GM18868 (cell line): Measurements from ENCODE around the gene CHTOP.
"Not testable (repeated sequence)": the region's sequence is repeated elsewhere in the genome, so short reads cannot be mapped to it uniquely, and the experiment has no call there.

Experiments used
- ATAC-seq: cut with Tn5 transposase; IDR thresholded peaks from one replicate; pipeline ENCODE4 v1.9.1; 2021; ENCODE audit warnings: mild to moderate bottlenecking, moderate library complexity; ENCODE audit not compliant: unreplicated experiment

CHTOP gene

DNA sequence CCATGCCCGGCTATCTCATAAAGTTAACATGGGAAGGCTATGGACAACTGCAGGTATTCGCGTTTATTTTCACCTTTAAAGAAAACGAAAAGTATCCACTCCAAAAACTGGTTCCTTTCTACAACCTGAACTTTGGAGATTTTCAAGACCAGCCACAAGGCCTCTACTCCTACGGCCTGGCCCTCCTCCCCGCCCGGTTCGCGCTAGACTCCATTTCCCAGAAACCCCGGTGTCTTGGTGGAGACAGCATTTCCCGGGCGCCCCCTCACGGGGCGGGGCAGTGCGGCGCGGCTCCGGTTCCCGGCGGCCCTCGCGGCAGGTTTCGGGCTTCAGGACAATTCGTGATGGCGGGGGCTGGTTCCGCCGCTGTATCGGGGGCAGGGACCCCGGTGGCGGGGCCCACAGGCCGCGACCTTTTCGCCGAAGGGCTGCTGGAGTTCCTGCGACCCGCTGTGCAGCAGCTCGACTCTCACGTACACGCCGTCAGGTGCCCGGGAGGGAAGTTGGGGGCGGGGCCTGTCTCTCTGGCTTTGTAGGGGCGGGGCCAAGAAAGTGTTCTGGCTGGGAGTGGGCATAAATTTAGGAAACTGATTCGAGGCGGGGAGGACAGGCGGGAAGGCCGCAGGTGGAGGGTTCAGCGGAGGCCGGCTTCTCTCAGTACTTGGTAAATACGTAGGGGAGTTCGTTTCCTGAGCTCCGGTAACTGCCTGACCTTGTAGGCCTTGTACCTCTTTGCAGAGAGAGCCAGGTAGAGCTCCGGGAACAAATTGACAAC lies 24.7 kb downstream of the CHTOP start, which contains the start of gene SNAPIN:
Gene SNAPIN, plus strand, starts transcription at position 304 of the 775 bp plus-strand sequence. Its CDS starts 41 bp downstream, at position 345.
- peak; percentile 94 for ATAC-seq

DNA sequence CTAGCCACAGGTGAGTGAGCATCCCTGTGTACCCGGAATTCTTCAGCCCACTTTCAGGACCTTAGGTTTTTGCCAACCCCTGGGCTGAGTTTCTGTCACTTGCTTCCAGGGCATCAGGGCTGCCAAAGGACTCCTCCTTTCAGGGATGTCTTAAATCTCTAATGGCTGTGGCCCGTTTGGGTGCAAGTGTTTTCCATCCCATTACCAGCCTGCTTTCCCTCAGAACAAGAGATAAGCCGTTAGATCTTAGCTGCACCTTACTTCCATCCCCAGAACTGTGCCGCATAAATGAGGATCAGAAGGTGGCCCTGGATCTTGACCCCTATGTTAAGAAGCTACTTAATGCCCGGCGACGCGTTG lies 25.3 kb downstream of the CHTOP start:
- ATAC-seq = no peak

DNA sequence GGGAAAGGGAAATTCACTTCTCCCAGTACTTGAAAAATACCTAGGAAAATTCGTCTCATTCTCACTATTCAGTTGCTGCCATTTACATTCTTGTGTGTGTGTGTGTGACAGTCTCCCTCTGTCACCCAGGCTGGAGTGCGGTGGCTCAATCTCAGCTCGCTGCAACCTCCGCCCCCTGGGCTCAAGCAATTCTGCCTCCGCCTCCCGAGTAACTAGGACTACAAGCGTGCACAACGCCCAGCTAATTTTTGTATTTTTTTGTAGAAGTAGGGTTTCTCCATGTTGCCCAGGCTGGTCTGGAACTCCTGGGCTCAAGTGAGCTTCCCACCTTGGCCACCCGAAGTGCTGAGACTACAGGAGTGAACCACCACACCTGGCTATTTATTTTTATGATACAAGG lies 25.8 kb downstream of the CHTOP start:
- no peak for ATAC-seq

DNA sequence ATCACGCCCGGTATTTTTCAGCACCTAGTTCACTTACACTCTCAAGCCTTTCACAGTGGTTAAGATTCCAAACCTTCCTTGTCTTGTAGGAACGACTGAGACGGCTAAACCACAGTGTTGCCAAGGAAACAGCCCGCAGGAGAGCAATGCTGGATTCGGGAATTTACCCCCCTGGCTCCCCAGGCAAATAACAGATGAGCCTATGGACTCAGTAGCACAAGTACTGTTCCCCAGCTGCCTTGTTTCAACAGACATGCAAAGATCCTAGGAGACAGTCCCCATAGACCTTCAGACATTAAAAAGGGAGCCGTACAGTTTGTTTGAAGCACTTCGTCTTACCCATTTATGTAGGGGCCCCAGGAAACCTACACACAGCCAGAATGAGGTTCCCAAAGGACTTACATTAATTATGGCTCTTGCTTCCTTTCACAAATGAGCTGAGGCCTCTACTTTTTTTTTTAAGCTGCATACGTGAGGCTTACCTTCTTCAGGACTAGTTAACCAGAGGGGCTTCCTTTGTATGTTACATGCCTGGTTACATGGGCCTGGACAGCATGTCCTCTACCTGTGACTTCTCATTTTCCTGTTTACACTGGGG lies 27.3 kb downstream of the CHTOP start:
- no peak for ATAC-seq

DNA sequence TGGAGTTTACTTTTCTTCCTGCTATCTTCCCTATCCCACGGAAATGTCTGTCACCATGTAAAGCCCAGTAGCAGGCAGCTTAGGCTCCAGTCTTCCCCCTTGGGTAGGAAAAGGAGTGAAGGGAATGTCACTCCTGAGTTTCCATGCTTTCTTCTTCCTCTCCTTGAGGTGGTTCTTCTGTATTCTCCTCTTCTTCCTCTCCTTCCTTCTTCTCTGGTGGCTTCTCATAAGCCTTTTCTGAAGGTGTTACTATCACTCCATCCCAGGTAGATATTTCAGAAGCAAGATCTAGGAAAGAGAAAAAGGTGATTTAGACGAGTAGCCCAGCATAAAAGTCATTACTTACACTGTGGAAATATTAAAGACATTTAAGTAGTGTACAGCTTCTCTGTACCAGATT lies 28.4 kb downstream of the CHTOP start:
- no peak for ATAC-seq

DNA sequence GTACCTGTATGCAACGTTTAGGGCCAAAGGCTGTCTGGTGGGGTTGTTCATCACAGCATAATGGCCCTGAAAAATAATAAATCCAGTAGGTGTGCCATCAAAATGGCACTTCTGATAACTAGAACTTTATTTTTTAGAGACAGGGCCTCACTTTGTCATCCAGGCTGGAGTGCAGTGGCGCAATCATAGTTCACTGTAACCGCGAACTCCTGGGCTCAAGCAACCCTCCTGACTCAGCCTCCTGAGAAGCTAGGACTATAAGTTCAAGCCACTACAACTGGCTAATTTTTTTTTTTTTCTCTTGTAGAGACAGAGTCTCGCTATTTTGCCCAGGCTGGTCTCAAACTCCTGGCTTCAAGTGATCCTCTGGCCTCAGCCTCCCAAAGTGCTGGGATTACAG lies 29.3 kb downstream of the CHTOP start:
- no peak for ATAC-seq

DNA sequence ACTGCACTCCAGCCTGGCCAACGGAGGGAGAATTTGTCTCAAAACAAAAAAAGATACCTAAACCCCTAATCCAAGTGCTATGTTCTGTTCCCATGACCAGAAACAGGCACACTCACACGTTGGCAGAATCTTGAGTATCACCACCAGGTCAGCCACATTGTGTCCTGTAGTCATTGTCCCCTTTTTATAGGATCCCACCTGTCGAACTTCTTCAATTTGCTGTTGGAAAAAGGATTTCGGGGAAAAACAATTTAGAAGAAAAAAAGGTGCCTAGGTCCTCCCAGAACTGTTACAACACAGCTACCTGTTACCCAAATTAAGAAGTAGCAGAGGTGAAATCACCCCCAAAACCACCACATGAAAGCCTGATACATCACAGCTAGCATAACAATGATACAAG lies 33.6 kb downstream of the CHTOP start:
- no peak for ATAC-seq

DNA sequence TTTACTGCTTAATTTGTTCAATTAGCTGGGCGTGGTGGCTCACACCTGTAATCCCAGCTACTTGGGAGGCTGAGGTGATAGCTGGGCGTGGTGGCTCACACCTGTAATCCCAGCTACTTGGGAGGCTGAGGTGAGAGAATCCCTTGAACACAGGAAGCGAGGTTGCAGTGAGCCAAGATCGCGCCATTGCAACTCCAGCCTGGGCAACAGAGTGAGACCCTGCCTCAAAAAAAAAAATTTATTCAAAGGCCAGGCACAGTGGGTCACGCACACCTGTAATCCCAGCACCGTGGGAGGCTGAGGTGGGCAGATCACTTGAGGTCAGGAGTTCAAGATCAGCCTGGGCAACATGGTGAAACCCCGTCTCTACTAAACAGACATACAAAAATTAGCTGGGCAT lies 34.8 kb downstream of the CHTOP start:
- ATAC-seq = not testable (repeated sequence)

DNA sequence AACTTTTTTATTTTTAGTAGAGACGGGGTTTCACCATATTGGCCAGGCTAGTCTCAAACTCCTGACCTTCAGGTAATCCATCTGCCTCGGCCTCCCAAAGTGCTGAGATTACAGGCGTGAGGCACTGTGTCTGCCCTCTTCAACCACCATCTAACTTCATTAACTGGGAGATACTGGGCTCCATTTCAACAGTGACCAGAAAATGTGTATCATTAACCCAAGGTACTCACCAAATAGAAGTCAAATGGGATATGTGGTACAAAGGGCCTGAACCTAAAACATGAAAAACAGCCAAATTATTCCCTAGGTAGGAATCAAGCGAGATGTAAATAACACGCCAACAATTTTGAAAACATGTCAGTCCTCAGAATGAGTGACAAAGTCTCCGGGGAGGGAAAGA lies 35.7 kb downstream of the CHTOP start:
- no peak for ATAC-seq

DNA sequence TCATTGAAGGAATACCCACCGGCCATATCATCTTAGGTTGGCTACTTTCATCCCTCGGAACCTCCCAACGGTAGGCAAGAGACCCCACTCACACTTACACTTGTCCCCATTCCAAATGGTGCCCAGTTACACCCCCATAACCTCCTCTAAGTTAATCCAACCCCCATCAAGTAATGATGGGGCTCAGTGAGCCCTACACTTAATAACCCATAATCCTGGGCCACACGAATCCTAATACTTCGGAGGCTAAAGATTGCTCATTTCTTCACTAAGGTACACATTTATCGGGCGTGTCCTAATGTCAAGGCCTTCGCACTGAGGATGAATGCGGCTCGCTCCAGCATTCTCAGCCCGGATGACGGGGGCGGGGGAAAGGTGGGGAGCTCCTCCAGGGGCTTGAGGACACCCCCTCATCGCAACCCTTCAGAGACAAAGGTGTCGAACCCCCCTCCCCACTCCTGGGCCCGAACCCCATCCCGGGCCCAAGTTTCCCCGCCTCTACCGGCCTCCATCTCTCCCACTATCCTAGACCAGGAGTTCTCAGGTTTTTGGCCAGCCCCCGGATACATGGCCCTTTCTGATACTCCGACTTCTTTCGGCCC lies 36.5 kb downstream of the CHTOP start:
- ATAC-seq = no peak

DNA sequence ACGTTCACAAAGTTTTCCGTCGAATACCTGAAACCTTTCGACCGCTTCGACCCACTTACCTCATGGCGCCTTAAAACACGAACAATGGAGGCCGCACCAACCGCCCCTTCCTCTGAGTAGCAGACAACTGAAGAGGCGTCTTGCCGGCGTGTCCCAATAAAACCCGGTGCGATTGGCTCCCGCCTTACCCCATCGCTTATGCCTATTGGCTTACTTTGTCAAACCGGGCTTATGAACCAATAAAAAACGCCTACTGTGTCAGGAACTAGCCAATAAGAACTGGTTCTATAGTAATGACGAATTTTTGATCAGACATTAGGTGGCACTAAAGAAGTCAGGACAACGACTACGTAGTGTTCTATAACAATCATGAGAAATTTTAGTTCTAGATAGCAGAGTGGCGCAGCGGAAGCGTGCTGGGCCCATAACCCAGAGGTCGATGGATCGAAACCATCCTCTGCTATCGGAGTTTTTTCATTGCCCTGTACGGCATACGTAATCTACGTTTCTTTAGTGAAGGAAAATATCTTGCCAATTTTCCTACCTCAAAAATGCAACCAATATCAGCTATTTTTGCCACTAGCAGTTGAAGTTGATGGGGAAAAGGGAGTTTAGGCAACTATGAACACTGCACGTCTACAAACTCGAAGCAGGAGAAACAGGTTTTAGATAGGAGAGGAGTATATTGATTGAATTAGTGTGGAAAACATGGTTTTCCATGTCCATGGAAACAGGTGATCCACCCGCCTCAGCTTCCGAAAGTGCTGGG lies 37.2 kb downstream of the CHTOP start, which contains the start of gene ILF2:
Gene ILF2, minus strand, starts transcription at position 135 of the 769 bp plus-strand sequence. Its CDS starts 71 bp downstream, at position 64.
- peak; percentile 92 for ATAC-seq

DNA sequence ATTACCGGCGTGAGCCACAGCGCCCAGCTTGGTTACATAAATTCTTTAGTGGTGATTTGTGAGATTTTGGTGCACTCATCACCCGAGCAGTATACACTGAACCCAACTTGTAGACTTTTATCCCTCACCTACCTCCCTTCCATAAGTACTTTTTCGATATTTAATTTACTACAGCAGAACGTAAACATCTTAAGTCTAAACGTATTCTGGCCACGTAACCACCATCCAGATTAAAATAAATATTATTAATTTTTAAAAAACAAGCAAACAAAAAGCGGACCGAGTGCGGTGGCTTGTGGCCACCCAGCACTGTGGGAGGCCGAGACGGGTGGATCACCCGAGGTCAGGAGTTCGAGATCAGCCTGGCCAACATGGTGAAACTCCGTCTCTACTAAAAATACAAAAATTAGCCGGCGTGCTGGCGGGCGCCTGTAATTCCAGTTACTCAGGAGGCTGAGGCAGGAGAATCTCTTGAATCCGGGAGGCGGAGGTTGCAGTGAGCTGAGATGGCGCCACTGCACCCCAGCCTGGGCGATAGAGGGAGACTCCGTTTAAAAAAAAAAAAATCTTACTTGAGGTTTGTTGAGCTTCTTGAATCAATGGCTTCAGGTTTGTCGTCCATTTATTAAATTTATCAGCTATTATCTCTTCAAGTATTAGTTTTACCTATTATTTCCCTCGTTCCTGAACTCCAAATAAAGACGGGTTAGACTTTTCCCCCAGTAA lies 37.9 kb downstream of the CHTOP start:
- peak; percentile 13 for ATAC-seq

DNA sequence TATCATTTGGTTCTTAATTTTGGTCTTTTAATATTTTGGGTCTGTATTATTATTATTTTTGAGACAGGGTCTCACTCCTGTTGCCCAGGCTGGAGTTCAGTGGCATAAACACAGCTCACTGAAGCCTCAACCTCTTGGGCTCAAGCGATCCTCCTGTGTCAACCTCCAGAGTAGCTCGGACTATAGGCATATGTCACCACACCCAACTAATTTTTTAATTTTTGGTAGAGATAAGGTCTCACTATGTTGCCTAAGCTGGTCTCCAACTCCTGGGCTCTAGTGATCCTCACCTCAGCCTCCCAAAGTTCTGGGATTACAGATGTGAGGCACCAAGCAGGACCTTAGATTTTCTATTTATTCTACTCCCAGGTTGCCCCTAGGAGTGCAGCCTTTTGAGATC lies 39.6 kb downstream of the CHTOP start:
- ATAC-seq = no peak

DNA sequence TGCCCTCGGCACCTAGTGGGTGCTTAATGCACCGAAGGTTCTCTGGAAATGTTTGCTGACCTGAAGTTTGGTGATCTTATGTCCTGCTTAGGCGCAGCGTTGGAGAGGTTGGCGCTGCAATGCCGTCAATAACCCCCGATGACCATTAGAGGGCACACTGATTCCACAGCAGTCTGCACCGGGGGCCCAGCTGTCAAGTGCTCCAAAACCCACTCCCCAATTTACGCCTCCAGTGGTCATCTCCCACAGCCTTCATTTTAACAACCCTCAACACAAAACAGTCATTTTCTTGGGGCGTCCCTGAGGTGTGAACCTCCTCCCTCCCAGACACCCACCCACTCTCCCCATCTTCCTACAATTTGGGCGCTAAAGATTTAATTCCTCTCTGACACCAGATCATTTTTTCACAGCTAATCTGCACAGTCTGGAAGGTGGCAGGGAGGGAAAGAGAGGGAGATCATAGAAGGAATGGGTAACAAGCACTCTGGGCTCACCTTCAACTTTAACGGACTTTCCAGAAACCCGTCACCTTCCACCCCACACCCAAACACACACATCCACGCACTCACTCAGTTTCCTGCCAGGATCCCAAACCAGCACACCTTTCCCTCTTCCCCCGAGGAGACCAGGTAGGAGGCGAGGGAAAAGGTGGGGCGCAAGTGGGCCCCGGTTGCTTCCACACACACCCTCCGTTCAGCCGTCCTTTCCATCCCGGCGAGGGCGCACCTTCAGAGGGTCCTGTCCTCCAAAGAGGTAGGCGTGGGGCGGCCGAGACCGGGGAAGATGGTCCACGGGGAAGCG lies 44.1 kb downstream of the CHTOP start:
- no peak for ATAC-seq

DNA sequence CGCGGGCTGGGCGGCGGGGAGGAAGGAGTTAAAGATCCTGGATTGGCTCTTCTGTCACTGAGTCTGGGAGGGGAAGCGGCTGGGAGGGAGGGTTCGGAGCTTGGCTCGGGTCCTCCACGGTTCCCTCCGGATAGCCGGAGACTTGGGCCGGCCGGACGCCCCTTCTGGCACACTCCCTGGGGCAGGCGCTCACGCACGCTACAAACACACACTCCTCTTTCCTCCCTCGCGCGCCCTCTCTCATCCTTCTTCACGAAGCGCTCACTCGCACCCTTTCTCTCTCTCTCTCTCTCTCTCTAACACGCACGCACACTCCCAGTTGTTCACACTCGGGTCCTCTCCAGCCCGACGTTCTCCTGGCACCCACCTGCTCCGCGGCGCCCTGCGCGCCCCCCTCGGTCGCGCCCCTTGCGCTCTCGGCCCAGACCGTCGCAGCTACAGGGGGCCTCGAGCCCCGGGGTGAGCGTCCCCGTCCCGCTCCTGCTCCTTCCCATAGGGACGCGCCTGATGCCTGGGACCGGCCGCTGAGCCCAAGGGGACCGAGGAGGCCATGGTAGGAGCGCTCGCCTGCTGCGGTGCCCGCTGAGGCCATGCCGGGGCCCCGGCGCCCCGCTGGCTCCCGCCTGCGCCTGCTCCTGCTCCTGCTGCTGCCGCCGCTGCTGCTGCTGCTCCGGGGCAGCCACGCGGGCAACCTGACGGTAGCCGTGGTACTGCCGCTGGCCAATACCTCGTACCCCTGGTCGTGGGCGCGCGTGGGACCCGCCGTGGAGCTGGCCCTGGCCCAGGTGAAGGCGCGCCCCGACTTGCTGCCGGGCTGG lies 44.9 kb downstream of the CHTOP start, which contains the start of gene NPR1:
Gene NPR1, plus strand, starts transcription at position 170 of the 818 bp plus-strand sequence. Its CDS starts 421 bp downstream, at position 591.
- no peak for ATAC-seq

DNA sequence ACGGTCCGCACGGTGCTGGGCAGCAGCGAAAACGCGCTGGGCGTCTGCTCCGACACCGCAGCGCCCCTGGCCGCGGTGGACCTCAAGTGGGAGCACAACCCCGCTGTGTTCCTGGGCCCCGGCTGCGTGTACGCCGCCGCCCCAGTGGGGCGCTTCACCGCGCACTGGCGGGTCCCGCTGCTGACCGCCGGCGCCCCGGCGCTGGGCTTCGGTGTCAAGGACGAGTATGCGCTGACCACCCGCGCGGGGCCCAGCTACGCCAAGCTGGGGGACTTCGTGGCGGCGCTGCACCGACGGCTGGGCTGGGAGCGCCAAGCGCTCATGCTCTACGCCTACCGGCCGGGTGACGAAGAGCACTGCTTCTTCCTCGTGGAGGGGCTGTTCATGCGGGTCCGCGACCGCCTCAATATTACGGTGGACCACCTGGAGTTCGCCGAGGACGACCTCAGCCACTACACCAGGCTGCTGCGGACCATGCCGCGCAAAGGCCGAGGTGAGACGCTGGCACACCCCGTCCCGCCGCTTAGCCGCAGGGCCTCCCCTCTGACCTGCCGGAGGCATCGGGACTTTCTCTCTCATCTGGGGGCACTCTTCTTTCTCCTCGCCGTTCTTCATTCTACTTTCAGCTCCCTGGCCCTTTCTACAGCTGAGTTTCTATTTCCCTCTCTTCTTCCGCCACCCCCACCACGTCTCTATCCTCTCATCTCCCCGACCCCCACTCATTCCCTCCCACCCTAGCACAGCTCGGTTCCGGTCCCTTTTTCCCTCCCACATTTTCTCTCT lies 45.7 kb downstream of the CHTOP start:
- no peak for ATAC-seq

DNA sequence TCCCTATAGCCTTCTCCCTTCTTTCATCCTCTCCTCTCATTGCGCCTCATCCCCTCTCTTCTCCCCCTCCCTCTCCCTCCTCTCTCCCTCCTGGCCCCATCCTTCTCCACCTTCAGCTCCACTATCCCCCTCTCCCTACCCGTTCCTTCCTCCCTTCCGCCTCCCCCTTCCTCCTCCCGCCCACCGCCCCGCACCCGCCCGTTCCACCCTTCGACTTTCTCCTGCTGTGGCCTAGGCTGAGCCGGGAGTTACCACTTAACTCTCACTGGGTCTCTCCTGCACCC lies 46.2 kb downstream of the CHTOP start:
- ATAC-seq = no peak

DNA sequence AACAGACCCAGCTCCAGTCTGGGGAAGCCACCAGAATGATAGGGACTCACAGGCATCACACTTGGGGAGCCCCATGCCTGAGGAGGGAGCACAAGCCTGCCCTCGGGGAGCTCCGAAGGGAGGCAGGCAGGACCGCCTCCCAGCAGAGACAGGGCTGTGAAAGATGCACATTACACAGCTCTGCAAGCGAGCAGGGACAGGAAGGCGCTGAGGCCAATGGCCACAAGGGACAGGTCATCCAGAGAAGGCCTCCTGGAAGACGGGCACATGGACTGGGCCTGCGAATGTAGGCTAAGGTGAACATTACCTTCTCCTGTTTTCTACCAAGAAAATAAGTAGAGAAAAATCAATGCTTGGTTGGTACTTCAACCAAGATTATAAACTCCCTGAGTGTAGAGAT lies 48.9 kb downstream of the CHTOP start:
- no peak for ATAC-seq
